ENCODE results near the gene DNAJC30.
"Not testable (repeated sequence)": the region's sequence is repeated elsewhere in the genome, so short reads cannot be mapped to it uniquely, and the experiment has no call there.

DNAJC30 gene

DNA sequence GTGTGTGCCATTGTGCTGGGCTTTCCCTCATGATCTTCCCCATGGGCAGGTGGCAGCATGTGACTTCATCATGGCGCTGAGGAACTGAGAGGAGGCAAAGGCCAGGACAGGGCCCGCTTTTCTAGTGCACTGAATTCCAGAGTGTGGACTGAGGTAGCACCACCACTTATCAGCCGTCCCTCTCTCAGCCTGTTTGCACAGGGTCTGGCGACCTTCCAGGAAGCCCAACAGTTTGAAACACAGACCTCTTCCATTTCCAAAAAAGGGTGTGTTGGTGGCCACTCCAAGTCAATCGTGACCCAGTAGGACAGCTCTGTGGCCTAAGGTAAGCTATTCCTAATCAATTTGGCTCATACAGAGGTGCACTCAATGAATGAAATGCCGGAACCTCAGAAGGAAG lies 4.4 kb downstream of the DNAJC30 start:
- no peak overlapping the region for H3K4me2 ChIP-seq (ENCODE audit: low read length)
- H3K36me3 ChIP-seq (ENCODE audit: insufficient read depth, low read length) = peaks cover 7% of the 10 kb centered on the region
- peaks cover 22% of the 10 kb centered on the region for H3K4me1 ChIP-seq (ENCODE audit: control insufficient read depth, insufficient read depth, low read length)
- H3K9ac ChIP-seq (ENCODE audit: low read depth, low read length) = no peak overlapping the region
- H3K4me3 ChIP-seq (ENCODE audit: low read length) = no peak overlapping the region
- H3K27me3 ChIP-seq (ENCODE audit: control insufficient read depth, insufficient read depth, low read length) = no peaks in the 10 kb centered on the region
- H3K9me3 ChIP-seq (replicated peaks; ENCODE audit: low read length) = no peaks in the 10 kb centered on the region

DNA sequence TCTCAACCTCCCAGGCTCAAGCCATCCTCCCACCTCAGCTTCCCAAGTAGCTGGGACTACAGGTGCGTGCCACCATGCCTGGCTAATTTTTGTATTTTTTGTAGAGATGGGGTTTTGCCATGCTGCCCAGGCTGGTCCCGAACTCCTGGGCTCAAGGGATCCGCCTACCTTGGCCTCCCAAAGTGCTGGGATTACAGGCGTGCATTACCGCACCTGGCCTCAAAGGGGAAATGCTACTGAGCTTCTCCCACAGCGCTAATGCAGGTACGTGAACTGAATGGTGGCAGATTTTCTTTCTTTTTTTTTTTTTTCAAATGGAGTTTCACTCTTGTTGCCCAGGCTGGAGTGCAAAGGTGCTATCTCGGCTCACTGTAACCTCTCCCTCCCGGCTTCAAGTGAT lies 7.2 kb downstream of the DNAJC30 start:
- H3K27me3 ChIP-seq (ENCODE audit: control insufficient read depth, insufficient read depth, low read length); H3K4me2 ChIP-seq (ENCODE audit: low read length); H3K4me3 ChIP-seq (ENCODE audit: low read length); H3K9me3 ChIP-seq (replicated peaks; ENCODE audit: low read length); H3K4me1 ChIP-seq (ENCODE audit: control insufficient read depth, insufficient read depth, low read length); H3K36me3 ChIP-seq (ENCODE audit: insufficient read depth, low read length); H3K9ac ChIP-seq (ENCODE audit: low read depth, low read length): not testable (repeated sequence)

DNA sequence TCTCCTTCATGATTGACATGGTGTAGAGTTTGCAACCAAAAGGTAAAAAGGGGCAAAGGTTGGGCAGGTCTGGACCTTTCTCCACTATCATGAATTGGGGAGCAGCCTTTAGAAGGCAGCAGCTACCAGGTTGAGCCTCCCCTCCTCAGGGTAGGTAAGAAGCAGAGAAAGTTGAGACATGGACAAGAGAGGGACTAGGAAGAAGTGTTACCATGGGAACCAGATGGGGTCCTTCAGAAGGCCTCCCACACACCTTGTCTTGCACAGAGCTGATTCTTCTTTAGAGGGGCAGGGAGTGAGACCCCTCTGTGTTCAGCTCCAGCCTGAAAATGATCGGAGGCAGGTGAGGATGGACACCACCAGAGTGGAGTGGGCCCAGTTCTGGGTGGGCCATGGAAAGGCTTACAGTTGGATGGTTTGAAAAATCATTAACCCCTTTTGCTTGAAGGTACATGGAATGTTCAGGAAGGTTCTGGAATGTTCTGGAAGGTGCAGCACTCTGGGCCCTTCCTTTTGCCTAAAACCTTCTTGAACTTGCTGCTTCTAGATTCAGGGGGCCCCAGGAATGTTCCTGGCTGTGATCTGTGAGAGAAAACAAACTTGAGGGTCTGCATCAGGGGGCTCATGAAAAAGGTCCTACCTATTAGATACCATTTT lies 8.7 kb downstream of the DNAJC30 start:
- Histone ChIP-seq H3K9ac (ENCODE audit: low read depth, low read length) (no peak overlapping the region), H3K36me3 (ENCODE audit: insufficient read depth, low read length) (peaks cover 5% of the 10 kb centered on the region), H3K4me2 (ENCODE audit: low read length) (no peak overlapping the region), H3K27me3 (ENCODE audit: control insufficient read depth, insufficient read depth, low read length) (no peaks in the 10 kb centered on the region), H3K4me3 (ENCODE audit: low read length) (no peak overlapping the region), H3K4me1 (ENCODE audit: control insufficient read depth, insufficient read depth, low read length) (no peaks in the 10 kb centered on the region), H3K9me3 (replicated peaks; ENCODE audit: low read length) (no peaks in the 10 kb centered on the region)

DNA sequence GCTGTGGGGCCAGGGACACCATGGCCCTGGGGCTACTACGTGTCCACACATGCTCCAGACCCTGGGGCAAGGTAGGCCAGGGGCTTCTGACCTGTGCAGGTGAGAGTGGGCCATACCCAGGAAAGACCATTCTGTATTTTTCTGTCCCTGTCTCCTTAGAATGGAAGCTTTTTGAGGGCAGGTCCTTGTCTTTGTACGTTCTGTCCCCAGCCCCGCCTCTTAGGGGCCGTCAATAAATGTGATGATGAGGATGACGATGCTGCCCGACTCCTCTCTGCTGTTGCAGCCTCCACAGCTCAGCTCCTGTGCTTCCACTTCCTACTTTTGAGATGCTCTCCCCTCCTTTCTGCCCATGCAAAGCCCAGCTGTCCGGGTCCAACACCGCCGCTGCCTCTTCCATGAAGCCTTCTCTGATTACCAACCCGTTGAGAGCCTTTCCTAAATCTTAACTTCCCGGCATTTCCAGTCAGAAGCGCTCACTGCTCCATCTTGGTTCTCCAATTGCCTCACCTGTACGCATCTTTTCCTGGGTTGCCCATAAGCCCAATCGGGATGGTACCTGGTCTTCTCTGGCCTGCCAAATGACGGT lies 11.3 kb downstream of the DNAJC30 start:
- no peak overlapping the region for H3K4me2 ChIP-seq (ENCODE audit: low read length)
- H3K36me3 ChIP-seq (ENCODE audit: insufficient read depth, low read length) = no peaks in the 10 kb centered on the region
- H3K9me3 ChIP-seq (replicated peaks; ENCODE audit: low read length) = no peaks in the 10 kb centered on the region
- H3K9ac ChIP-seq (ENCODE audit: low read depth, low read length) = no peak overlapping the region
- peaks cover 6% of the 10 kb centered on the region for H3K4me1 ChIP-seq (ENCODE audit: control insufficient read depth, insufficient read depth, low read length)
- H3K27me3 ChIP-seq (ENCODE audit: control insufficient read depth, insufficient read depth, low read length) = no peaks in the 10 kb centered on the region
- H3K4me3 ChIP-seq (ENCODE audit: low read length) = no peak overlapping the region

DNA sequence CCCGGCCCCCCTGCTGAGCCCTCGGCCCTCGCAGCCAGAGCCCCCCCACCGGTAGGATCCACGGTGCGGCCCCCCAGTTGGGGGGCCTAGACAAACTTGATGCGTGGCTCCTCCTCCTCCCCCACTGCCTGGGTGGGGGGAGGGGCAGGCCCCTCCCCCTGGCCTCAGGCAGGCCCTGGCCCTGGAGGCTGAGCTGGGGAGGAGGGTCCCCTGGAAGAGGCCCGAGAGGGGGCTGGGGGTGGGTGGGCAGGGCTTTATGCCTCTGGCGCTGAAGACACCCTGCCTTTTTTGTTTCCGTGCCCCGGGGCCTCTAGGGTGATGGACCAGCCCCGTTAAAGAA lies 12.0 kb downstream of the DNAJC30 start:
- Histone ChIP-seq H3K4me3 (ENCODE audit: low read length) (no peak overlapping the region), H3K36me3 (ENCODE audit: insufficient read depth, low read length) (no peaks in the 10 kb centered on the region), H3K27me3 (ENCODE audit: control insufficient read depth, insufficient read depth, low read length) (no peaks in the 10 kb centered on the region), H3K4me2 (ENCODE audit: low read length) (no peak overlapping the region), H3K9me3 (replicated peaks; ENCODE audit: low read length) (no peaks in the 10 kb centered on the region), H3K4me1 (ENCODE audit: control insufficient read depth, insufficient read depth, low read length) (peaks cover 6% of the 10 kb centered on the region), H3K9ac (ENCODE audit: low read depth, low read length) (no peak overlapping the region)

DNA sequence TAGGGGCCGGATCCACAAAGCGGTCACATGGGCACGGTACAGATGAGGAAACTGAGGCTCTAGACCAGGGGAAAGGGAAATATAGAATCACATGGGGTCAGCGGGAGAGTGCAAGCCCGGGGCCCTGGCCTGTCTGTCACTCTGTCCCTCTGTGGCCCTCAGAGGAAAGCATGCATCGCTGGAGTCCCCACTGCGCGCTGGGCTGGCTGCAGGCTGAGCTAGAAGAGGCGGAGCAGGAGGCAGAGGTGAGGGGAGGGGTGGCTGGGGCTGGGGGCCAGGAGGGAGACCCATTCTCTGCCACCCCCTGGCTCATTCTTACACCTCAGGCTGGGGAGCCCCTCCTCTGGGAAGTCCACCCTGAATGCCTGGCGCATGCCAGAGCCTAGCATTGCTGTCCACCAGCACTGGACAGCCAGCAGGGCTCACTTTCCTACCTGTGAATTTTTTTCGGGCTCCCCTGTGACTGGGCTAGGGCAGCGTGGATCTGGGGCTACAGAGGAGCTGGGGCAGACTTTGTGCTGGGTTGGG lies 13.3 kb downstream of the DNAJC30 start:
- Histone ChIP-seq H3K4me2 (ENCODE audit: low read length) (no peak overlapping the region), H3K9me3 (replicated peaks; ENCODE audit: low read length) (no peaks in the 10 kb centered on the region), H3K4me3 (ENCODE audit: low read length) (no peak overlapping the region), H3K9ac (ENCODE audit: low read depth, low read length) (no peak overlapping the region), H3K4me1 (ENCODE audit: control insufficient read depth, insufficient read depth, low read length) (peaks cover 6% of the 10 kb centered on the region), H3K27me3 (ENCODE audit: control insufficient read depth, insufficient read depth, low read length) (peaks cover 5% of the 10 kb centered on the region), H3K36me3 (ENCODE audit: insufficient read depth, low read length) (no peaks in the 10 kb centered on the region)

DNA sequence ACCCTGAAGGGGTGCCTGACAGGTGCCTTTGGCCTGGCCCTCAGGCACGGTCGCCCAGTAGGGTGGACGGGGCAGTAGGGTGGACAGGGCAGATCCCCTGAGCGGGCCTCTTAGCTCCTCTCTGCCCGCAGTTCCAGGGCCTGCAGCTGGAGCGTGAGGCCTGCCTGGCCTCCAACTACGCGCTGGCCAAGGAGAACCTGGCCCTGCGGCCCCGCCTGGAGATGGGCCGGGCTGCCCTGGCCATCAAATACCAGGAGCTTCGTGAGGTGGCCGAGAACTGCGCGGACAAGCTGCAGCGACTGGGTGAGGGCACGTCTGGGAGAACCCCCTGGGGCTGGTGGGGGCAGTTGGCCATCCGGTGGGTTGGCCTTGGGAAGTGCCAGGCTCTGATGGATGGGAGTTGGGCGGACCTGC lies 14.0 kb downstream of the DNAJC30 start:
- H3K36me3 ChIP-seq (ENCODE audit: insufficient read depth, low read length) = no peaks in the 10 kb centered on the region
- peaks cover 6% of the 10 kb centered on the region for H3K4me1 ChIP-seq (ENCODE audit: control insufficient read depth, insufficient read depth, low read length)
- H3K4me2 ChIP-seq (ENCODE audit: low read length) = no peak overlapping the region
- peaks cover 9% of the 10 kb centered on the region for H3K27me3 ChIP-seq (ENCODE audit: control insufficient read depth, insufficient read depth, low read length)
- H3K4me3 ChIP-seq (ENCODE audit: low read length) = no peak overlapping the region
- H3K9me3 ChIP-seq (replicated peaks; ENCODE audit: low read length) = no peaks in the 10 kb centered on the region
- H3K9ac ChIP-seq (ENCODE audit: low read depth, low read length) = no peak overlapping the region

DNA sequence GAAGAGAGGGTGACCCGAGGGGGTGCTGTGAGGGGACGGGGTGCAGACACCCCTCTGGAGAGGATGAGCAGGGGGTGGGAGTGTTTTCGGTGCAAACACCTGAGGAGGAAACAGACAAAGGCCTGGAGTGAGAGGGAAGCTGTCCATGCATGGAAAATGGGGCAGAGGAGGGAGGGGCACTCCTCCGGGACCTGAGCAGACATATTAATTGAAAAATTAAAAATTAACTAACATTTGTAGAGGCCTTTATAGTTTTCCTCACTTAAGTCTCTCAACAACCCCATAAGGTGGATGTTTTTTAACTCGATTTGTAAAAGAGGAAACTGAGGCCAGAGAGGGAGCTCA lies 14.4 kb downstream of the DNAJC30 start:
- peak overlapping the region; percentile 91 for H3K4me2 ChIP-seq (ENCODE audit: low read length)
- no peaks in the 10 kb centered on the region for H3K36me3 ChIP-seq (ENCODE audit: insufficient read depth, low read length)
- H3K4me1 ChIP-seq (ENCODE audit: control insufficient read depth, insufficient read depth, low read length) = peaks cover 6% of the 10 kb centered on the region
- peak overlapping the region; percentile 76 for H3K4me3 ChIP-seq (ENCODE audit: low read length)
- H3K9ac ChIP-seq (ENCODE audit: low read depth, low read length) = no peak overlapping the region
- H3K9me3 ChIP-seq (replicated peaks; ENCODE audit: low read length) = no peaks in the 10 kb centered on the region
- H3K27me3 ChIP-seq (ENCODE audit: control insufficient read depth, insufficient read depth, low read length) = peaks cover 13% of the 10 kb centered on the region

DNA sequence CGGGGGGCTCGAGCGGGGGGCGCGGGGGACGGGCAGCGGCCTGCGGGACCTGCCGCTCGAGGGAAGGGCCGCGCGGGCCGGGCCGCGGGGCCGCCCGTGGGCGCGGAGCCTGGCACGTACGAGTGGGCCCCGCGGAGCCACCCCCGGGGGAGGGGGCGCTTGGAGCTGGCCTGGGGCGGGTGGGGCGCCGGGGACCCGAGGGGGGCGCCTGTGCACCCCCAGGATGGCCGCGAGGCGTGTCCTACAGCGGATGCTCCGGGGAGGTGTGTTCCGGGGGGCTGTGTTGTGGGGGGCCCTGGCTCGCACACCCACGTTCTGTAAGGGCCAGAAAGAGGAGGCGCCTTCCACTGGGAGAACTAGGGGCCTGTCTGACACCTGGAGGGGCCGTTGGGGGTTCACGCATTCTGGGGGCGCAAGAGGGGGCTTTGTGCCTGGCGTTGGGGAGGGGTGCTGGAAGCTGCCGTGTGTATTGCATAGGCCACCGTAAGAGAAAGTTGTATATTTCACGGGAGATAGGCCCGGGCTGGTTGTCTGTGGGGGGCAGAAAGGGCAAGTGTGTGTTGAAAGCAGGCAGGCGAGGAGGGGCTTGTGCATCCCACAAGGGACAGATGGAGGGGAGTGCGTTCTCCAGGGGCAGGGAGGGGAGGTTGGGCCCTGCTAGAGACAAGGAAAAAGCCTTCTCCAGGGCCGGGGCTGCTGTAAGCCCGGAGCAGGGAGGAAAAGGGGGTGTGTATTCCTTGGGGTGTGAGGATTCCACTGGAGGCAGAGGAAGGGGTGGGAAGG lies 15.0 kb downstream of the DNAJC30 start:
- Histone ChIP-seq H3K4me3 (ENCODE audit: low read length) (peak overlapping the region; percentile 76), H3K4me2 (ENCODE audit: low read length) (peak overlapping the region; percentile 91), H3K36me3 (ENCODE audit: insufficient read depth, low read length) (no peaks in the 10 kb centered on the region), H3K27me3 (ENCODE audit: control insufficient read depth, insufficient read depth, low read length) (peaks cover 14% of the 10 kb centered on the region), H3K9ac (ENCODE audit: low read depth, low read length) (peak overlapping the region; percentile 80), H3K4me1 (ENCODE audit: control insufficient read depth, insufficient read depth, low read length) (peaks cover 6% of the 10 kb centered on the region), H3K9me3 (replicated peaks; ENCODE audit: low read length) (no peaks in the 10 kb centered on the region)

DNA sequence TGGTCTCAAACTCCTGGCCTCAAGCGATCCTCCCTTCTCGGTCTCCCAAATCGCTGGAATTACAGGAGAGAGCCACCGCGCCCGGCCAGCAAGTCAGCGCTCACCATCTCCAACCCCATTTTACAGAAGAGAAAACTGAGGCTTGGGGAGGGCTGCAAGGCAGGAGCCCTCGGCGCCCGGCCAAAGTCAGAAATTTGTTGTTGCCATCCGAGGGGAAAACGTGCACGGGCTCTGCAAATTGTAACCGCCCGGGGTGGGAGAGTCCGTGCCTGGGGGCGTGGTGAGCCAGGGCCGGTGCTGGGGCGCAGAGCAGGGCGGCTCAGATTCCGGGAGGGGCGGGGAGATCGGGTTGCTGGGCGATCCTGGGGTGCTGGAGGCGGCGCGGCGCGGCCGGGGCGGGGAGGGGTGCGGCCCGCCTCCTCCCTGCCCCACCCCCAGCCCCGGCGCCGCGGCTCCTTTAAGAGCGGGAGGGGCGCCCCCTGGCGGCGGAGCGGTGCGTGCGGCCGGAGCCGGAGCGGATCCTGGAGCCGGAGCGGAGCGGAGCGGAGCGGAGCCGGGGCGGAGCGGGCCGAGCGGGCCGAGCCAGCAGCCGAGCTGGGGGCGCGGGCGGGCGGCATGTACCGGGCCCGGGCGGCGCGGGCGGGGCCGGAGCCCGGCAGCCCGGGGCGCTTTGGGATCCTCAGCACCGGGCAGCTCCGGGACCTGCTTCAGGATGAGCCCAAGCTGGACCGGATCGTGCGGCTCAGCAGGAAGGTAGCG lies 15.7 kb downstream of the DNAJC30 start, which contains the start of gene VPS37D:
Gene VPS37D (plus strand): TSS at position 488 of the 759 bp plus-strand sequence. CDS start 128 bp downstream, at position 616.
- Histone ChIP-seq H3K27me3 (ENCODE audit: control insufficient read depth, insufficient read depth, low read length) (peaks cover 14% of the 10 kb centered on the region), H3K9ac (ENCODE audit: low read depth, low read length) (peak within 1 kb of the TSS; percentile 80)

DNA sequence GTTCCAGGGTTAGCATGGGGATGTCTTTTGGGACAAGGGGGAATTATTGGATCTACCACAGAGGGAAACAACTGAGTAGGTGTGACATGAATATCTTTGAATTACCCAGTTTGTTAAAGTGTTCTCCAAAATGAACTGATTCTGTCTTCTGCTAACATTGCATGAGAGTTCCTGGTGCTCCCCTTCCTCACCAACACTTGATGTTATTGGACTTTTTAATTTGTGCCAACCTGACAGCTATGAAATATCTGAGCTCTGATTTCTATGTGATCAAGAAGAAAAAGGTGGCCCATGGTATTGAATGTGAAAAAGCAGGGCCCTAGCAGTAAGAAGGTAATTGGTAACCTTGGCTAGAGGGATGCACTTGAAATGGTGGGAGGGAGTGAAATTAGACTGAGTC lies 20.2 kb downstream of the DNAJC30 start:
- Histone ChIP-seq H3K27me3 (ENCODE audit: control insufficient read depth, insufficient read depth, low read length) (peaks cover 22% of the 10 kb centered on the region), H3K4me3 (ENCODE audit: low read length) (no peak overlapping the region), H3K4me1 (ENCODE audit: control insufficient read depth, insufficient read depth, low read length) (no peaks in the 10 kb centered on the region), H3K4me2 (ENCODE audit: low read length) (no peak overlapping the region), H3K9ac (ENCODE audit: low read depth, low read length) (no peak overlapping the region), H3K9me3 (replicated peaks; ENCODE audit: low read length) (no peaks in the 10 kb centered on the region), H3K36me3 (ENCODE audit: insufficient read depth, low read length) (no peaks in the 10 kb centered on the region)

More for the DNA sequence above, 15.7 kb downstream of the DNAJC30 start, which contains the start of gene VPS37D:
- Histone ChIP-seq H3K36me3 (ENCODE audit: insufficient read depth, low read length) (no peaks in the 10 kb centered on the region), H3K9me3 (replicated peaks; ENCODE audit: low read length) (no peaks in the 10 kb centered on the region), H3K4me1 (ENCODE audit: control insufficient read depth, insufficient read depth, low read length) (peaks cover 6% of the 10 kb centered on the region), H3K4me2 (ENCODE audit: low read length) (peak within 1 kb of the TSS; percentile 91), H3K4me3 (ENCODE audit: low read length) (peak within 1 kb of the TSS; percentile 76)
